Airway epithelial cell (primary cell): Measurements from ENCODE around the gene RBM27. TPM values are rescaled to one million over a fixed set of nuclear protein-coding genes. Genes with fewer than 3 reads are reported as not detected.

Source experiments
- total RNA-seq: library from RNA; depleted of rRNA; stranded (reverse); fragments of >200 nt; gene quantifications from 2 replicates; pipeline ENCODE4 v1.2.3, GENCODE V29; 2015

Gene RBM27, protein sequence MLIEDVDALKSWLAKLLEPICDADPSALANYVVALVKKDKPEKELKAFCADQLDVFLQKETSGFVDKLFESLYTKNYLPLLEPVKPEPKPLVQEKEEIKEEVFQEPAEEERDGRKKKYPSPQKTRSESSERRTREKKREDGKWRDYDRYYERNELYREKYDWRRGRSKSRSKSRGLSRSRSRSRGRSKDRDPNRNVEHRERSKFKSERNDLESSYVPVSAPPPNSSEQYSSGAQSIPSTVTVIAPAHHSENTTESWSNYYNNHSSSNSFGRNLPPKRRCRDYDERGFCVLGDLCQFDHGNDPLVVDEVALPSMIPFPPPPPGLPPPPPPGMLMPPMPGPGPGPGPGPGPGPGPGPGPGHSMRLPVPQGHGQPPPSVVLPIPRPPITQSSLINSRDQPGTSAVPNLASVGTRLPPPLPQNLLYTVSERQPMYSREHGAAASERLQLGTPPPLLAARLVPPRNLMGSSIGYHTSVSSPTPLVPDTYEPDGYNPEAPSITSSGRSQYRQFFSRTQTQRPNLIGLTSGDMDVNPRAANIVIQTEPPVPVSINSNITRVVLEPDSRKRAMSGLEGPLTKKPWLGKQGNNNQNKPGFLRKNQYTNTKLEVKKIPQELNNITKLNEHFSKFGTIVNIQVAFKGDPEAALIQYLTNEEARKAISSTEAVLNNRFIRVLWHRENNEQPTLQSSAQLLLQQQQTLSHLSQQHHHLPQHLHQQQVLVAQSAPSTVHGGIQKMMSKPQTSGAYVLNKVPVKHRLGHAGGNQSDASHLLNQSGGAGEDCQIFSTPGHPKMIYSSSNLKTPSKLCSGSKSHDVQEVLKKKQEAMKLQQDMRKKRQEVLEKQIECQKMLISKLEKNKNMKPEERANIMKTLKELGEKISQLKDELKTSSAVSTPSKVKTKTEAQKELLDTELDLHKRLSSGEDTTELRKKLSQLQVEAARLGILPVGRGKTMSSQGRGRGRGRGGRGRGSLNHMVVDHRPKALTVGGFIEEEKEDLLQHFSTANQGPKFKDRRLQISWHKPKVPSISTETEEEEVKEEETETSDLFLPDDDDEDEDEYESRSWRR
- total RNA-seq: 11.6 and 19.5 TPM in 2 replicates

DNA sequence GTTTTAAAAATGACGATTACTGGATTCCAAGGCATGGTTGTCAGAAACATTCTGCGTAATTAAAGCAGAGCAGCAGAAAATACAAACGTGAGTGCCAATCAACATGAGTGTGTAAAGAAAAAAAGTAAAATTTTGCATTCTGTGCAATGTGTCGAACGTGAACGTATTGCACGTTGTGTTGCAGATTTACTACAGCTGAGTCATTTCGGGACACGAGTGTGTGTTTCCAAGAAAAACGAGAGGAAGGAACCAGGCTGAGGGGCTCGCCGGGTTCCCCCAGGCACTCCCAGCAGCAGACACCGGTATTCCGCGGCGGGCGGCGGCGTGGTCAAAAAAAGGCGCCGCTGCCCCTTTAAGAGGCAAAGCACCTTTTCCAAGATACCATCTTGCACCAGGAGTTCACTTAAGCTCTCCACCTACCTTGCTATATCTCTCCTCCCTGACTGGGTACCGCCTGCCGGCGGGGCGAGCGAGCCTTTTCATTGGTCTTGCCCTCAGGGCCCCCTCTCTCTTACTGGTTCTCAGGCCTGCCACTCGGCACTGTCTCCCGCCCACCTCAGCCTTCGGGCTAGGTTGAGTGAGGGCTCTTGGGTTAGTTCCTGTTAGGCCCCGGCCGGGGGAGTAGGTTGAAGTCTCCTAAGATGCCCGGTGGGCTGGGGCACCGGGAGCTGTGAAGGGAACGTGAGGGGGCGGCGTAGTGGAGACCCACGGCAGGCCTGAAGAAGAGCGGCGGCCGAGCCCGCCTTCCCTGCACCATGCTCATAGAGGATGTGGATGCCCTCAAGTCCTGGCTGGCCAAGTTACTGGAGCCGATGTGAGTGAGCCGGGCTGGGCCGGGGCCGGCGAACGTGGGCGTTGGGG, at the start of gene RBM27:
Gene RBM27 (plus strand): TSS at position 595 of the 861 bp plus-strand sequence. CDS start 161 bp downstream, at position 756.

Other genes starting within 250 kb of the RBM27 start
- gene PLAC8L1, start 98.0 kb upstream of the RBM27 start, total RNA-seq: not detected in 2 replicates
- 68.3 and 71.1 TPM in 2 replicates for gene LARS1, start 21.0 kb upstream of the RBM27 start, total RNA-seq
- 0.42 TPM in 1 of 2 replicates, not detected in the other for gene POU4F3, start 135.2 kb downstream of the RBM27 start, total RNA-seq
- gene TCERG1, start 243.7 kb downstream of the RBM27 start, total RNA-seq: 45.9 and 50.4 TPM in 2 replicates